SK-N-SH (cell line): ENCODE results near the gene MAPK8IP3. TPM values are rescaled to one million over a fixed set of nuclear protein-coding genes. Genes with fewer than 3 reads are reported as not detected.

Experiments
- CTCF ChIA-PET: fragments of 300-600, 350-600 bp; formaldehyde crosslinking; extraction: SDS; loops from one replicate; lab custom pipeline; 2021; lab: Yijun Ruan, JAX
- POLR2A ChIA-PET: fragments of 350-600 bp; sonication (Branson Sonifier 250); formaldehyde crosslinking; extraction: SDS; loops from one replicate; lab custom pipeline; 2020; ENCODE audit warnings: antibody characterized with exemption, inconsistent platforms; lab: Yijun Ruan, JAX
- DNase-seq: peaks from one replicate; pipeline ENCODE4 v3.0.0; 2012
- H2AFZ ChIP-seq: fragments of 200-600 bp; sonication (generic); 2 replicates; pipeline ENCODE4 v1.8.1; 2016; ENCODE audit warnings: antibody characterized with exemption, mild to moderate bottlenecking, low read depth
- H3F3A ChIP-seq: fragments of 200-600 bp; sonication (generic); replicated peaks from 2 replicates; pipeline ENCODE3; 2016; ENCODE audit warnings: antibody characterized with exemption, mild to moderate bottlenecking; ENCODE audit not compliant: insufficient read depth
- H3K27ac ChIP-seq, 2 experiments: fragments of 200-500 bp in 1 of 2; fragments of 200-600 bp in 1 of 2; sonication (Bioruptor generic) in 1 of 2; sonication (generic), shearing (Covaris generic) in 1 of 2; 2 replicates each; pipeline versions ENCODE4 v1.5.1 to v1.6.1; 2014 to 2016; ENCODE audit warnings: low read depth in 2 of 2, inconsistent platforms in 1 of 2, low read length in 1 of 2, mild to moderate bottlenecking in 1 of 2, mixed read lengths in 1 of 2
- H3K27me3 ChIP-seq: fragments of 200-600 bp; sonication (generic), shearing (Covaris generic); 2 replicates; pipeline ENCODE4 v1.6.1; 2016; ENCODE audit warnings: mixed run types; ENCODE audit not compliant: insufficient read depth
- H3K36me3 ChIP-seq, 2 experiments: fragments of 200-500 bp in 1 of 2; fragments of 200-600 bp in 1 of 2; sonication (Bioruptor generic) in 1 of 2; sonication (generic) in 1 of 2; replicated peaks in 1 of 2; 2 replicates each; pipeline versions ENCODE3 to v1.5.1; 2014 to 2016; ENCODE audit warnings: low read length in 1 of 2, mild to moderate bottlenecking in 1 of 2; ENCODE audit not compliant: insufficient read depth in 2 of 2, control insufficient read depth in 1 of 2
- H3K4me1 ChIP-seq, 2 experiments: fragments of 200-500 bp in 1 of 2; fragments of 200-600 bp in 1 of 2; sonication (Bioruptor generic) in 1 of 2; sonication (generic), shearing (Covaris generic) in 1 of 2; 2 replicates each; pipeline versions ENCODE4 v1.5.1 to v1.6.1; 2014 to 2016; ENCODE audit warnings: low read depth in 1 of 2, low read length in 1 of 2, mixed run types in 1 of 2; ENCODE audit not compliant: insufficient read depth in 2 of 2, control insufficient read depth in 1 of 2
- H3K4me2 ChIP-seq: fragments of 200-600 bp; sonication (generic), shearing (Covaris generic); 2 replicates; pipeline ENCODE4 v1.6.1; 2017; ENCODE audit warnings: mixed run types
- H3K4me3 ChIP-seq, 2 experiments: fragments of 200-500 bp in 1 of 2; fragments of 200-600 bp in 1 of 2; sonication (Bioruptor generic) in 1 of 2; sonication (generic), shearing (Covaris generic) in 1 of 2; 2 replicates each; pipeline versions ENCODE4 v1.5.1 to v1.8.1; 2014 to 2016; ENCODE audit warnings: low read depth in 2 of 2, inconsistent platforms in 1 of 2, low read length in 1 of 2, mild to moderate bottlenecking in 1 of 2, mixed read lengths in 1 of 2, moderate library complexity in 1 of 2
- H3K79me2 ChIP-seq: fragments of 200-600 bp; sonication (generic); 2 replicates; pipeline ENCODE4 v1.8.1; 2017; ENCODE audit warnings: mild to moderate bottlenecking; ENCODE audit not compliant: insufficient read depth
- H3K9ac ChIP-seq: fragments of 200-600 bp; sonication (generic); 2 replicates; pipeline ENCODE4 v1.6.1; 2017; ENCODE audit warnings: mixed run types
- H3K9me2 ChIP-seq: fragments of 200-600 bp; sonication (generic); 2 replicates; pipeline ENCODE4 v1.6.1; 2017; ENCODE audit warnings: mixed run types
- H3K9me3 ChIP-seq: fragments of 200-600 bp; sonication (generic); 2 replicates; pipeline ENCODE4 v1.6.1; 2017; ENCODE audit warnings: mixed run types, mild to moderate bottlenecking, moderate library complexity
- H4K20me1 ChIP-seq: fragments of 200-600 bp; sonication (generic); 2 replicates; pipeline ENCODE4 v1.6.1; 2017; ENCODE audit warnings: mild to moderate bottlenecking, mixed run types; ENCODE audit not compliant: insufficient read depth
- CHD2 ChIP-seq: fragments of 150-350 bp; IDR thresholded peaks from 2 replicates; pipeline ENCODE4 v1.6.1; 2018; ENCODE audit warnings: low read length; ENCODE audit not compliant: partially characterized antibody
- CTCF ChIP-seq: fragments of 200-600 bp; sonication (generic); IDR thresholded peaks from 2 replicates; pipeline ENCODE4 v1.6.1; 2017; ENCODE audit warnings: antibody characterized with exemption, mild to moderate bottlenecking, moderate library complexity
- EP300 ChIP-seq, 2 experiments: IDR thresholded peaks; 2 replicates each; pipeline versions ENCODE4 v1.4.0 to v1.6.1; 2012; ENCODE audit warnings: borderline replicate concordance in 1 of 2, low read depth in 1 of 2, low read length in 1 of 2
- EZH2phosphoT487 ChIP-seq: fragments of 200-600 bp; sonication (generic); IDR thresholded peaks from 2 replicates; pipeline ENCODE4 v1.6.1; 2017; ENCODE audit warnings: low read depth, mixed run types, mild to moderate bottlenecking, antibody characterized with exemption, moderate library complexity, borderline replicate concordance
- FOXJ3 ChIP-seq: sonication (generic); formaldehyde crosslinking; IDR thresholded peaks from 2 replicates; pipeline ENCODE4 v1.5.1; 2020; ENCODE audit warnings: mild to moderate bottlenecking, missing genetic modification reagents
- GABPA ChIP-seq: IDR thresholded peaks from 2 replicates; pipeline ENCODE4 v1.4.0; 2012; ENCODE audit warnings: low read depth, mild to moderate bottlenecking
- GATA2 ChIP-seq: sonication (generic); formaldehyde crosslinking; IDR thresholded peaks from 2 replicates; pipeline ENCODE4 v1.5.0; 2020; ENCODE audit warnings: mild to moderate bottlenecking, missing genetic modification reagents
- MAX ChIP-seq: IDR thresholded peaks from 2 replicates; pipeline ENCODE4 v1.4.0; 2012; ENCODE audit warnings: low read depth
- MEF2A ChIP-seq: IDR thresholded peaks from 2 replicates; pipeline ENCODE4 v1.4.0; 2012; ENCODE audit warnings: low read depth, borderline replicate concordance
- NFIC ChIP-seq: IDR thresholded peaks from 2 replicates; pipeline ENCODE4 v1.4.0; 2012; ENCODE audit warnings: borderline replicate concordance
- PBX3 ChIP-seq: IDR thresholded peaks from 2 replicates; pipeline ENCODE4; 2012
- POLR2AphosphoS5 ChIP-seq: IDR thresholded peaks from 2 replicates; pipeline ENCODE4 v1.6.1; 2012; ENCODE audit warnings: low read depth, low read length
- RXRA ChIP-seq: IDR thresholded peaks from 2 replicates; pipeline ENCODE4 v1.4.0; 2012; ENCODE audit warnings: low read depth, mild to moderate bottlenecking, borderline replicate concordance
- SIN3A ChIP-seq: IDR thresholded peaks from 2 replicates; pipeline ENCODE4 v1.6.1; 2012; ENCODE audit warnings: low read depth, mild to moderate bottlenecking, low read length, moderate library complexity, borderline replicate concordance
- TAF1 ChIP-seq: IDR thresholded peaks from 2 replicates; pipeline ENCODE4 v1.6.1; 2012; ENCODE audit warnings: low read depth, mild to moderate bottlenecking, low read length, moderate library complexity, borderline replicate concordance
- USF2 ChIP-seq: fragments of 150-350 bp; IDR thresholded peaks from 2 replicates; pipeline ENCODE4 v1.6.1; 2017; ENCODE audit warnings: antibody characterized with exemption, low read length, low read depth, borderline replicate concordance
- YY1 ChIP-seq: IDR thresholded peaks from 2 replicates; pipeline ENCODE4 v1.4.0; 2012; ENCODE audit warnings: low read depth, mild to moderate bottlenecking
- WGBS: methylation state at CpG from one replicate; pipeline ENCODE4 v1.1.6; 2017; ENCODE audit warnings: low lambda C conversion rate; 5-methylcytosine and 5-hydroxymethylcytosine counted together
- polyA plus RNA-seq, 3 experiments: library from polyadenylated mRNA; depleted of rRNA; stranded (reverse); fragments of >200 nt; gene quantifications; 2 replicates each; pipeline ENCODE4 v1.2.3, GENCODE V29; 2012

Gene MAPK8IP3
- polyA plus RNA-seq, 1 of the 3 experiments (the other 2 are of a cell fraction), result 57.3 TPM

- no peak overlapping the region for H3K27ac ChIP-seq
- ChIA-PET POLR2A (no interaction called here), CTCF (interaction anchor here (1.0 kb wide), 1 partner anchor 16 kb away, joined by 3 read pairs; the partner anchor contains the start of genes EME2 and MRPS34)
- H3F3A ChIP-seq, result peaks cover 3% of the 10 kb centered on the region
- no peak overlapping the region for H2AFZ ChIP-seq
- H3K9me3 ChIP-seq, result no peaks in the 10 kb centered on the region
- H3K27me3 ChIP-seq, result no peaks in the 10 kb centered on the region
- no peak overlapping the region for H3K4me3 ChIP-seq
- H3K4me1 ChIP-seq, result no peaks in the 10 kb centered on the region; a peak in 1 of 4 replicates
- H3K36me3 ChIP-seq, result peaks cover 0 to 48% of the 10 kb centered on the region in 2 experiments
- H3K9me2 ChIP-seq, result no peaks in the 10 kb centered on the region
- no peak overlapping the region for H3K4me2 ChIP-seq
- H3K79me2 ChIP-seq, result peaks cover 37% of the 10 kb centered on the region
- TF ChIP-seq GABPA, result no peak
- TF ChIP-seq NFIC, result no peak
- no peak for TF ChIP-seq EP300 (IDR thresholded peaks at IDR 0.05; ENCODE audit: borderline replicate concordance in 1 of 2, low read depth in 1 of 2, low read length in 1 of 2)
- TF ChIP-seq FOXJ3 (CRISPR knock-in tag), result no peak
- no peak for TF ChIP-seq TAF1
- no peak for TF ChIP-seq CTCF
- no peak for TF ChIP-seq SIN3A
- peaks cover 6% of the 10 kb centered on the region; the same call in 1 of the 2 replicates for H4K20me1 ChIP-seq
- H3K9ac ChIP-seq, result no peak overlapping the region
- no peak for DNase-seq
- 92% methylated on average over 14 of the region's 38 CpGs for WGBS
Measured at GRCh38 chr16:1788095-1788707, 82.2 kb downstream of the MAPK8IP3 start.

- no peaks in the 10 kb centered on the region for H3K9me2 ChIP-seq
- no peak overlapping the region for H3K4me2 ChIP-seq
- peaks cover 6% of the 10 kb centered on the region; the same call in 1 of the 2 replicates for H4K20me1 ChIP-seq
- POLR2A ChIA-PET, result no interaction called here
- H3K9ac ChIP-seq, result no peak overlapping the region
- no peaks in the 10 kb centered on the region for H3F3A ChIP-seq
- H3K4me3 ChIP-seq, result no peak overlapping the region
- H3K4me1 ChIP-seq, result no peaks in the 10 kb centered on the region; a peak in 1 of 4 replicates
- DNase-seq, result no peak
- no peaks in the 10 kb centered on the region for H3K27me3 ChIP-seq
- WGBS, result 100% methylated on average over 3 of the region's 19 CpGs
- H3K27ac ChIP-seq, result no peak overlapping the region
- H3K36me3 ChIP-seq, result peaks cover 0 to 48% of the 10 kb centered on the region in 2 experiments
- no peaks in the 10 kb centered on the region for H3K9me3 ChIP-seq
- H3K79me2 ChIP-seq, result peaks cover 32% of the 10 kb centered on the region
- no peak overlapping the region for H2AFZ ChIP-seq
- TF ChIP-seq EZH2phosphoT487, result no peak
- CTCF ChIA-PET, result interaction anchor here (0.8 to 1.0 kb wide), 2 partner anchors 13 to 16 kb away, joined by 3 read pairs; partner anchors contain the start of genes EME2 and MRPS34
Measured at GRCh38 chr16:1788708-1789100, 82.7 kb downstream of the MAPK8IP3 start.

GRCh38 chr16:1789643-1790045 is 83.6 kb downstream of the MAPK8IP3 start:
- Histone ChIP-seq H3K4me3 (no peak overlapping the region), H3K36me3 (peaks cover 0 to 48% of the 10 kb centered on the region in 2 experiments), H3K9me2 (no peaks in the 10 kb centered on the region), H3K4me1 (no peaks in the 10 kb centered on the region; a peak in 1 of 4 replicates), H3K4me2 (no peak overlapping the region), H3K27ac (no peak overlapping the region), H3K79me2 (peaks cover 22% of the 10 kb centered on the region), H3K27me3 (no peaks in the 10 kb centered on the region), H3K9me3 (no peaks in the 10 kb centered on the region), H4K20me1 (0 out of 2 replicates have a peak, but pooled peaks cover 3% of the 10 kb centered on the region), H2AFZ (no peak overlapping the region), H3K9ac (no peak overlapping the region), H3F3A (no peaks in the 10 kb centered on the region)
- no peak for DNase-seq
- 97% methylated on average over 14 of the region's 25 CpGs for WGBS
- ChIA-PET POLR2A (interaction anchor here (0.6 kb wide), 1 partner anchor 1125 kb away, joined by 4 read pairs; no protein-coding TSS in a partner anchor), CTCF (no interaction called here)
- TF ChIP-seq PBX3 (no peak), USF2 (no peak), YY1 (no peak), FOXJ3 (CRISPR knock-in tag) (no peak), CHD2 (no peak), RXRA (no peak), GATA2 (CRISPR knock-in tag) (no peak), NFIC (no peak), POLR2AphosphoS5 (no peak), MEF2A (no peak), TAF1 (no peak), MAX (no peak)
